ENCODE data around the gene PXDN.
"Not testable (repeated sequence)": the region's sequence is repeated elsewhere in the genome, so short reads cannot be mapped to it uniquely, and the experiment has no call there.

PXDN gene

DNA sequence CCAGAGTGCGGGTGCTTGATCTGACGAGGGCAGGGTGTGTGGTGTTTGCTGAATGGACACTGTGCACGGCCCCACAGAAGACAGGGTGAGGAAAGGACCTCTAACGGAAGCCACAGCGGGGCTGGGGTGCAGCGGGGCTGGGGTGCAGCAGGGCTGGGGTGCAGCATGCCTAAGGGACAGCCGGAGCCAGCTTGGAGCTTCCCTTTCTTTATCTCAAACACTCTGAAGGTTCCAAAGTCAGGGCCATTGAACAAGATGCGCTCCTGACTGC lies 35.0 kb downstream of the PXDN start:
- Histone ChIP-seq H3K9ac (ENCODE audit: low read depth, low read length) (no peak overlapping the region), H3K27ac (ENCODE audit: low read length) (no peak overlapping the region), H3K79me2 (ENCODE audit: insufficient read depth, low read length) (no peaks in the 10 kb centered on the region), H4K20me1 (ENCODE audit: insufficient read depth, low read length) (no peaks in the 10 kb centered on the region; the same call in 1 of the 2 replicates), H3K36me3 (ENCODE audit: insufficient read depth, low read length) (no peaks in the 10 kb centered on the region), H3K27me3 (ENCODE audit: insufficient read depth, low read length, poor library complexity) (no peaks in the 10 kb centered on the region), H3K4me2 (ENCODE audit: insufficient read depth, low read length) (no peak overlapping the region), H3K4me3 (ENCODE audit: low read depth in 1 of 2, low read length in 2 of 2) (no peak overlapping the region), H3K4me1 (ENCODE audit: insufficient read depth, low read length) (no peaks in the 10 kb centered on the region), H2AFZ (ENCODE audit: low read depth, low read length) (no peak overlapping the region), H3K9me3 (ENCODE audit: insufficient read depth, low read length, severe bottlenecking) (no peaks in the 10 kb centered on the region)
- ATAC-seq (ENCODE audit: insufficient read depth, low read depth) (no peak), DNase-seq (no peak)
- TF ChIP-seq, protein P1, sequence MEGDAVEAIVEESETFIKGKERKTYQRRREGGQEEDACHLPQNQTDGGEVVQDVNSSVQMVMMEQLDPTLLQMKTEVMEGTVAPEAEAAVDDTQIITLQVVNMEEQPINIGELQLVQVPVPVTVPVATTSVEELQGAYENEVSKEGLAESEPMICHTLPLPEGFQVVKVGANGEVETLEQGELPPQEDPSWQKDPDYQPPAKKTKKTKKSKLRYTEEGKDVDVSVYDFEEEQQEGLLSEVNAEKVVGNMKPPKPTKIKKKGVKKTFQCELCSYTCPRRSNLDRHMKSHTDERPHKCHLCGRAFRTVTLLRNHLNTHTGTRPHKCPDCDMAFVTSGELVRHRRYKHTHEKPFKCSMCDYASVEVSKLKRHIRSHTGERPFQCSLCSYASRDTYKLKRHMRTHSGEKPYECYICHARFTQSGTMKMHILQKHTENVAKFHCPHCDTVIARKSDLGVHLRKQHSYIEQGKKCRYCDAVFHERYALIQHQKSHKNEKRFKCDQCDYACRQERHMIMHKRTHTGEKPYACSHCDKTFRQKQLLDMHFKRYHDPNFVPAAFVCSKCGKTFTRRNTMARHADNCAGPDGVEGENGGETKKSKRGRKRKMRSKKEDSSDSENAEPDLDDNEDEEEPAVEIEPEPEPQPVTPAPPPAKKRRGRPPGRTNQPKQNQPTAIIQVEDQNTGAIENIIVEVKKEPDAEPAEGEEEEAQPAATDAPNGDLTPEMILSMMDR (IDR thresholded peaks at IDR 0.05; ENCODE audit: borderline replicate concordance, extremely low read depth, low read length, poor library complexity, severe bottlenecking), result no peak
- no peak for TF ChIP-seq EZH2 (IDR thresholded peaks at IDR 0.05; ENCODE audit: borderline replicate concordance, low read depth, low read length, severe bottlenecking)

DNA sequence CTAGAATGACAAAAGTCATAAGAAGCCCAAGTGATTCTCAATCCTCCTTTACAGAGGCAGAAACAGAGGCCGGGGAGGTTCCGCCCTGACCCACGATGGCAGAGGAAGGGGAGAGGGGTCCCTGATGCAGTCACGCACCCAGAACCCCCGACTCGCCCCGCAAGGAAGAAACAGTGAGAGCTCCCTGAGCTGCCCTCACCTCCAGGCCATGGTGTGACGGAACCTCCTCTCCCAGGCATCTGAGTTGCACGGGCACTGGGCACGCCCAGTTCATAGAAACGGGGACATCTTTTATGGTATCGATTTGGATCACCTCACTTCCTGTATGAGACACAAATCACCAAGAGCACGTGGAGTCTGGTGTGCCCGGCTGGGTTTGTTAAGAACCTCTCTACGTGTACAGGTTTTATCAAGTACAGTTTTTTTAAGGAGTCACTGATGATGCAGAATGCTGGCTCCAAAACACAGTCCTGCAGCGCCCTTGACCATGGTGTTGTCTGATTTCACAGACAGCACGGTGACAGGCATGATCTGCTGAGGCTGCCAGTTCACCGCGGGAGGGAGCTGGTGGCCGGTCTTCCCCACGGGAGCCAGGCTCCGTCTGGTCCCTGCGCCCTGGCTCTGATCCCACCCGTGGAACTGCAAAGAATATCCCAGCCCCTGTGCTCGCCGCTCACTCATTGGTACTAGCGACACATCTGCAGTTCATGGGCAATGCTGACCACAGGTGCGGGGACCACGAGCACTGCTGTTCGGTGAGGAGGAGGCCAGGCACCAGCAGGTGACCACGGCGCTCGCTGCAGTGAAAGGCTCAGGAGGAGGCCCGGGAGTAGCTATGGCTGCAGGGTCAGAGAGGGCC lies 35.6 kb downstream of the PXDN start:
- ATAC-seq (ENCODE audit: insufficient read depth, low read depth), result no peak
- H2AFZ ChIP-seq (ENCODE audit: low read depth, low read length), result no peak overlapping the region
- no peak for TF ChIP-seq EZH2 (IDR thresholded peaks at IDR 0.05; ENCODE audit: borderline replicate concordance, low read depth, low read length, severe bottlenecking)
- TF ChIP-seq, protein P1 (IDR thresholded peaks at IDR 0.05; ENCODE audit: borderline replicate concordance, extremely low read depth, low read length, poor library complexity, severe bottlenecking), result no peak
- no peak overlapping the region for H3K4me2 ChIP-seq (ENCODE audit: insufficient read depth, low read length)
- H3K9ac ChIP-seq (ENCODE audit: low read depth, low read length), result no peak overlapping the region
- H3K27ac ChIP-seq (ENCODE audit: low read length), result no peak overlapping the region
- no peaks in the 10 kb centered on the region for H3K27me3 ChIP-seq (ENCODE audit: insufficient read depth, low read length, poor library complexity)
- no peak overlapping the region for H3K4me3 ChIP-seq (ENCODE audit: low read depth in 1 of 2, low read length in 2 of 2)
- no peak for DNase-seq
- H3K4me1 ChIP-seq (ENCODE audit: insufficient read depth, low read length), result no peaks in the 10 kb centered on the region
- H3K9me3 ChIP-seq (ENCODE audit: insufficient read depth, low read length, severe bottlenecking), result no peaks in the 10 kb centered on the region
- no peaks in the 10 kb centered on the region for H3K36me3 ChIP-seq (ENCODE audit: insufficient read depth, low read length)
- H3K79me2 ChIP-seq (ENCODE audit: insufficient read depth, low read length), result no peaks in the 10 kb centered on the region
- H4K20me1 ChIP-seq (ENCODE audit: insufficient read depth, low read length), result no peaks in the 10 kb centered on the region; the same call in 1 of the 2 replicates

DNA sequence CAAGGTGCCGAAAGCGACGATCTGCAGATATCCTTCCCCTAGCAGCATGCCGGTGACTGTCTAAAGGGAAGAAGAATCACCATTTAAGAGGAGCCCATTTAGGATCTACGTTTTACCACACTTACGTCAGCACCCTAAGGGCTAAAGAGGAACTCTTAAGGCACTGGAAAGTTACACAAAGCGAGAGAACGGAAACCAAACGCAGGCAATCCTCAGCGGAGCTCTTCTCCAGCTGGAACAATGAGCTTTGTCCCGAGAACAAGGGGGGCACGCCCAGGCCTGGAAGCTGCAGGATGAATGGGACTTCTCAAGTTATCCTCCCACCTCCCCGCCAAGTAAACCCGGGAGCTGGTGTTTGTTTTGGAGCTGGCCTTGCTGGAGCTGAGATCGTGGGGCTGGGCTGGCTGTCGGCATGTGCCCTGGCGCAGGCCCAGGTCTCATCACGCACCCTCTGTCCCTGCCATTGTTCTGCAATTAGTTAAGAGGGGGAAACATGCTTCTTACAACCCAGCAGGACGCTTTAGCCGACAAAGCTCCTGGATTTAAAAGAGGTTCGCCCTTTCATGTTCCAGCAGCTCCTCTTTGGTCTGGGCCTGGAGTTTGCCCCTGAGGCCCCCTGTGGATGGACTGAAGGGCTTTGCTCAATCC lies 36.4 kb downstream of the PXDN start:
- H3K4me3 ChIP-seq (ENCODE audit: low read depth in 1 of 2, low read length in 2 of 2), result no peak overlapping the region
- no peak overlapping the region for H3K27ac ChIP-seq (ENCODE audit: low read length)
- no peak overlapping the region for H3K9ac ChIP-seq (ENCODE audit: low read depth, low read length)
- no peak overlapping the region for H2AFZ ChIP-seq (ENCODE audit: low read depth, low read length)
- no peak for DNase-seq
- no peaks in the 10 kb centered on the region for H3K27me3 ChIP-seq (ENCODE audit: insufficient read depth, low read length, poor library complexity)
- no peak for ATAC-seq (ENCODE audit: insufficient read depth, low read depth)
- H3K36me3 ChIP-seq (ENCODE audit: insufficient read depth, low read length), result no peaks in the 10 kb centered on the region
- no peaks in the 10 kb centered on the region for H3K9me3 ChIP-seq (ENCODE audit: insufficient read depth, low read length, severe bottlenecking)
- TF ChIP-seq, protein P1 (IDR thresholded peaks at IDR 0.05; ENCODE audit: borderline replicate concordance, extremely low read depth, low read length, poor library complexity, severe bottlenecking), result no peak
- no peak for TF ChIP-seq EZH2 (IDR thresholded peaks at IDR 0.05; ENCODE audit: borderline replicate concordance, low read depth, low read length, severe bottlenecking)
- no peaks in the 10 kb centered on the region for H3K79me2 ChIP-seq (ENCODE audit: insufficient read depth, low read length)
- H4K20me1 ChIP-seq (ENCODE audit: insufficient read depth, low read length), result no peaks in the 10 kb centered on the region; the same call in 1 of the 2 replicates
- H3K4me2 ChIP-seq (ENCODE audit: insufficient read depth, low read length), result no peak overlapping the region
- H3K4me1 ChIP-seq (ENCODE audit: insufficient read depth, low read length), result no peaks in the 10 kb centered on the region

DNA sequence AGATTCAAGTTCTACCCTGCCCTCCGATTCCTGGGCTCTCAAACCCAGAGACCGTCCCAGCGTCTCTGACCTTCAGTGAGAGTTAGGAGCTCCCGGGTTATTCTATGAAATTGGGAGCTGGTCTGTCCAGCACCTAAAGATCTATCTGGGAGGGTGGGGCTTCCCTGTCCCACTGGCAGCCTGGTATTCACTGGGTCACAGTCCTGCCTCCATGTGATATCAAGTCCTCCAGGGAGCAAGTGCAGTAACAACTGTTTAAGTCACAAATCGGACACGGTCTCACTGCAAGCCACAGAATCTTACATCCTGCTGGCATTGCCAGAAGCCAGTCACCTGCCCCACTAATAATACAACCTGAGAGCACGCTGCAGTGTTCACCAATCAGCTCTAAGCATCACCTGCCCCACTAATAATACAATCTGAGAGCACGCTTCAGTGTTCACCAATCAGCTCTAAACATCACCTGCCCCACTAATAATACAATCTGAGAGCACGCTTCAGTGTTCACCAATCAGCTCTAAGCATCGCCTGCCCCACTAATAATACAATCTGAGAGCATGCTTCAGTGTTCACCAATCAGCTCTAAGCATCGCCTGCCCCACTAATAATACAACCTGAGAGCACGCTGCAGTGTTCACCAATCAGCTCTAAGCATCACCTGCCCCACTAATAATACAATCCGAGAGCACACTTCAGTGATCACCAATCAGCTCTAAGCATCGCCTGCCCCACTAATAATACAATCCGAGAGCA lies 38.0 kb downstream of the PXDN start:
- not testable (repeated sequence) for H3K9me3 ChIP-seq (ENCODE audit: insufficient read depth, low read length, severe bottlenecking); H3K4me2 ChIP-seq (ENCODE audit: insufficient read depth, low read length); H3K9ac ChIP-seq (ENCODE audit: low read depth, low read length); DNase-seq; H3K36me3 ChIP-seq (ENCODE audit: insufficient read depth, low read length); H3K4me1 ChIP-seq (ENCODE audit: insufficient read depth, low read length); ATAC-seq (ENCODE audit: insufficient read depth, low read depth); H2AFZ ChIP-seq (ENCODE audit: low read depth, low read length); H4K20me1 ChIP-seq (ENCODE audit: insufficient read depth, low read length); H3K4me3 ChIP-seq (ENCODE audit: low read depth in 1 of 2, low read length in 2 of 2); H3K27ac ChIP-seq (ENCODE audit: low read length); H3K79me2 ChIP-seq (ENCODE audit: insufficient read depth, low read length); H3K27me3 ChIP-seq (ENCODE audit: insufficient read depth, low read length, poor library complexity)
